HG03064 (cell line): Measurements from ENCODE around the gene CTDP1.
"Not testable (repeated sequence)": the region's sequence is repeated elsewhere in the genome, so short reads cannot be mapped to it uniquely, and the experiment has no call there.

Experiments
- ATAC-seq: cut with Tn5 transposase; IDR thresholded peaks from one replicate; pipeline ENCODE4 v1.9.1; 2021; ENCODE audit warnings: low read depth; ENCODE audit not compliant: unreplicated experiment

CTDP1 gene

GRCh38 chr18:79737426-79737825 lies 57.8 kb downstream of the CTDP1 start:
- ATAC-seq, result no peak

- no peak for ATAC-seq
Measured at GRCh38 chr18:79738041-79738461, 58.4 kb downstream of the CTDP1 start.

GRCh38 chr18:79738581-79739439 lies 59.2 kb downstream of the CTDP1 start:
- ATAC-seq, result no peak

- no peak for ATAC-seq
Measured at GRCh38 chr18:79739440-79739778, 59.8 kb downstream of the CTDP1 start.

GRCh38 chr18:79740047-79740446 lies 60.4 kb downstream of the CTDP1 start:
- ATAC-seq, result not testable (repeated sequence)

GRCh38 chr18:79740521-79741361 lies 61.1 kb downstream of the CTDP1 start:
- no peak for ATAC-seq

- ATAC-seq, result no peak
Measured at GRCh38 chr18:79741362-79741700, 61.7 kb downstream of the CTDP1 start.

- ATAC-seq, result no peak
Measured at GRCh38 chr18:79742076-79742475, 62.5 kb downstream of the CTDP1 start.

- ATAC-seq, result no peak
Measured at GRCh38 chr18:79744625-79745024, 65.0 kb downstream of the CTDP1 start.

- no peak for ATAC-seq
Measured at GRCh38 chr18:79746730-79747129, 67.1 kb downstream of the CTDP1 start.

GRCh38 chr18:79747156-79747845 lies 67.7 kb downstream of the CTDP1 start:
- ATAC-seq, result no peak

GRCh38 chr18:79748321-79749180 lies 68.9 kb downstream of the CTDP1 start:
- ATAC-seq, result no peak

GRCh38 chr18:79749251-79750191 lies 69.9 kb downstream of the CTDP1 start:
- ATAC-seq, result no peak

GRCh38 chr18:79750980-79751571 lies 71.5 kb downstream of the CTDP1 start:
- ATAC-seq, result no peak

- ATAC-seq, result not testable (repeated sequence)
Measured at GRCh38 chr18:79751918-79752578, 72.4 kb downstream of the CTDP1 start.

- not testable (repeated sequence) for ATAC-seq
Measured at GRCh38 chr18:79752946-79753345, 73.3 kb downstream of the CTDP1 start.

- ATAC-seq, result no peak
Measured at GRCh38 chr18:79753391-79753851, 73.8 kb downstream of the CTDP1 start.
